ENCODE data around the gene HYAL3.
"Not testable (repeated sequence)": the region's sequence is repeated elsewhere in the genome, so short reads cannot be mapped to it uniquely, and the experiment has no call there.

HYAL3 gene

DNA sequence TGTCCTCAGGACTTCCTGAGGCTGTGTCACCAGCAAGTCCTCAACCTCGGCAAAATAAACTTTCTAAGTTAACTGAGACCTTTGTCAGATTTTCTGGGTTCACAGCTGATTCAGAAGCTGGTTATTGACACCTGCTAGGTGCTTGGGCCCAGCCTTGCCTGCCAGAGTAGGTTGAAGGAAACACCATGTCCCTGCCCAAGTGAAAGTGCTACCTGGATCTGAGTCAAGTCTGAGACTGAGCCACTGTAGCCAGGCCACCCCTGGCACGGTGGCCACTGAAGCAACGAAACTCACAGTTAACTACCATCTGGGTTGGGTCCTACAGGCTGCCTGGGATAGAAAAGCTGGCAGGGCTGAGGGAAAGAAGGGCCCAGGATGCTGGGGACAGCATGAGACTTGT, 15.1 kb upstream of the HYAL3 start:
- DNase-seq (ENCODE audit: low read depth in 2 of 2): no peak

DNA sequence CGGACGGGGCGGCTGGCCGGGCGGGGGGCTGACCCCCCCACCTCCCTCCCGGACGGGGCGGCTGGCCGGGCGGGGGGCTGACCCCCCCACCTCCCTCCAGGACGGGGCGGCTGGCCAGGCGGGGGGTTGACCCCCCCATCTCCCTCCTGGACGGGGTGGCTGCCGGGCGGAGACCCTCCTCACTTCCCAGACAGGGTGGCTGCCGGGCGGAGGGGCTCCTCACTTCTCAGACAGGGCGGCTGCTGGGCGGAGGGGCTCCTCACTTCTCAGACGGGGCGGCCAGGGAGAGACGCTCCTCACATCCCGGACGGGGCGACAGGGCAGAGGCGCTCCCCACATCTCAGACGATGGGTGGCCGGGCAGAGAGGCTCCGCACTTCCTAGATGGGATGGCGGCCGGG, 12.8 kb upstream of the HYAL3 start:
- not testable (repeated sequence) for DNase-seq (ENCODE audit: low read depth in 2 of 2)

DNA sequence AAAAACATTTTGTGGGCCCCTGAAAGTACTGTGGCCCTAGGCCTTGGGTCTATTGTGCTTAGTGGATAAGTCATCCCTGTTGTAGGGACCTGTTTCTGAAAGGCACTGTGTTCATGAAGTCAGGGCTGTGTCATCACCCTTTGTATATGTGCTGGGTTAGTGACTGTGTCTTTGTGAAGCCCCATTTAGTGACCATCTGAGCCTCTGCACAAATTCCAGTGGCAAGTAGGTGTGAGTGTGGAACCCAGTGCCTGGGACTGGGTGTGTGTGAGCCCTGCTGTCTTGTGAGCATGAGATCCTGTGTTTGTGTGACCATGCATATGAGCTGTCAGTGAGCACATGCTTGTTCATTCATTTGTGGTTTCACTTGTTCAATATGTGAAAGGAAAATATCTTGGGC, 5.4 kb upstream of the HYAL3 start:
- DNase-seq (ENCODE audit: low read depth in 2 of 2): no peak

DNA sequence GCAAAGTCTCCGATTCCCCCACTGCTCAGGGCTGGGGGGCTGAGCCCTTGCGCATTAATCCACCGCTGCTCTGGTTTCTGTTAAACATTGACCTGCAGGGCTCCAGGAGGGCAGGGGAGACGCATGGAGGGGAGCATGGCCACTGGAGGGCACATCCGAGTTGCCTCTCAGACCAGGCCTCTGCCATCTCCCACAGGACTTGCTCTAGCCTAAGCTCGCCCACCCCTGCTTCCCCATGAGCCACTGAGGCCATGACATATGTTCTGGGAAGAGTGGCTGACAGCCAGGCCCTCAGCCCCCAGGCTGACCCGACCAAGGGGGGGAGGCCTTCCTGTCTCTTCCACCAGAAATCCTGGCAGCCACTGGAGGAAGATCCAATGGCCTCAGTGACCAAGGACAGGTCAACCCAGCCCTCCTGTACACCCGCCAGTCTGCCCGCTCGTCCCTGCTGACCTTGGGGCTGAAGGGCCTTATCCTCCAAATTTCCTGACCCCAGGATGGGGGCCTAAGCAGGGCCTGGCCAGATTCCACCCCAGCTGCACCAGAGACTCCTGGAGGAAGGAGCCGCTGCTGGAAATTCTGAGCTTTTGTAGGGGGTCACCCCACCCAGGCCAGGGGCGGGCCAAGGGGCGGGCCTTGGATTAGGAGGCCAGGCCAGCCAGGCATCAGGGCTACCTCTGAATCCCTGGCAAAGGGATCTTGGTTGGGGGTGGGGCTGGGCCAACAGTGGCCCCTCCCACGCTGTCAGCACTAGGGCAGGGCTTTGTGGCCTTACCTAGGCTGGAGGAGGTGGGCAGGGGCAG, 4.0 kb upstream of the HYAL3 start, which contains the start of gene HYAL1:
TSS of gene HYAL1 (minus strand) at position 562 of the 803 bp plus-strand sequence. CDS start 618 bp downstream, outside the sequence.
- DNase-seq (ENCODE audit: low read depth in 2 of 2): no peak

DNA sequence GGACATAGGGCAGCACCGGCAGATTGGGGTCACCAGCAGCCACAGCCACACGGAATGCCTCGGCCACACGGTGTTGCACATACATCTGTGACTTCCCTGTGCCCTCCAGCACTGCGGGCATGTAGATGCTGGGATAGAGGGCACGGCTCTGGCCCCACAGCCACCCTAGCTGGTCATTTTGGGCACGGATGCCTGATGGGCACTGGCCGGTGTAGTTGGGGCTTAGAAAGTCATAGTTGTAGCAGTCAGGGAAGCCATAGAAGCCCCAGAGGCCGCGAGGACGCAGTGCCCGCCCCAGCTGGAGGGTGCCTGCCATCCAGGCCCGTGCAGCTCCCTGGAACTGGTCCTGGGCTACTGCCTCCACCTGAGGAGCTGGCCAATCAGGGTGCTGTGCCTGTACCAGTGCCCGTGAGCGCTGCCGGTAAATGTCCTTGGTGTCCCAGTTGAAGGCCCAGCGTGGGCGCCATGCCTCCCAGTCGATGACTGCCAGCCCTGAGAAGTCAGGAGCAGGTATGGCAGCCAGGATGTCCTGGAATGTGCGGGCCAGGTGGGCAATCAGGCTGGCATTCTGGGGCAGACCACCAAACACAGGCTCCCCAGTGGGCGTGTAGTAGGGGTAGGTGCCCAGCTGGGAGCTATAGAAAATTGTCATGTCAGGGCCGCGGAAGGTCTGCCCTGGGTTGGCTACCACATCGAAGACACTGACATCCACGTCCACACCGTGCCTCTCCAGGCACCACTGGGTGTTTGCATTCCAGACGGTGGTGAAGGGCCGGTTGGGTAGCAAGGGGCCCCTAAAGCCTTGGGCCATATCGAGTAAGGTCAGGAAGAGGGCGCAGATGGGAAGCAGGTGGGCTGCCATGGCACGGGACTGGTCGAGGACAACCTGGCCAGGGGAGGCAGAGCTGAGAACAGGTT, 3.1 kb upstream of the HYAL3 start:
- no peak for DNase-seq (ENCODE audit: low read depth in 2 of 2)

DNA sequence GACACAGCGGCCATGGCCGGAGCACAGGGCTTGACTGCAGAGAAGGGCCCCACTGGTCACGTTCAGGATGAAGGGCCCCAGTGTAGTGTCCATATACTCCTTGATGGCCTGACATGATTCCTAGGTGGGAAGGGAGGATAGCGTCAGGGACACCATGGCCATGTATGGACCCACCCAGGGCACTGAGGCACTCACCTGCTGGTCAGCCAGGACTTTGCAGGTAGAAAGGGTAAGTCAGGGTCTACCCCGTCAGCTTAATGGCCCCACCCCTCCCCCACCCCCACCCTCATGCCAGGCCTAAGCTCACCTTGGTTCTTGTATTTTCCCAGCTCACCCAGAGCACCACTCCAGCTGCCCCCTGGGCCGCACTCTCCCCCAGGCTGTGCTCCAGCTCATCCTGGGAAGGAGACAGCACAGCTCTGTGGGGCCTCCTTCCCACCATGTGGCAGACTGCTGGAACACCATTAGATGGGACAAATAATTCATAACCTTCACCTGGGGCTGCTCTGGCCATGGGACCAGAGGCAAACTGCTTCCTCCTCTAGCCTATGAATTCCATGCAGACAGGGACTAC, 1.6 kb upstream of the HYAL3 start:
- DNase-seq (ENCODE audit: low read depth in 2 of 2): no peak

DNA sequence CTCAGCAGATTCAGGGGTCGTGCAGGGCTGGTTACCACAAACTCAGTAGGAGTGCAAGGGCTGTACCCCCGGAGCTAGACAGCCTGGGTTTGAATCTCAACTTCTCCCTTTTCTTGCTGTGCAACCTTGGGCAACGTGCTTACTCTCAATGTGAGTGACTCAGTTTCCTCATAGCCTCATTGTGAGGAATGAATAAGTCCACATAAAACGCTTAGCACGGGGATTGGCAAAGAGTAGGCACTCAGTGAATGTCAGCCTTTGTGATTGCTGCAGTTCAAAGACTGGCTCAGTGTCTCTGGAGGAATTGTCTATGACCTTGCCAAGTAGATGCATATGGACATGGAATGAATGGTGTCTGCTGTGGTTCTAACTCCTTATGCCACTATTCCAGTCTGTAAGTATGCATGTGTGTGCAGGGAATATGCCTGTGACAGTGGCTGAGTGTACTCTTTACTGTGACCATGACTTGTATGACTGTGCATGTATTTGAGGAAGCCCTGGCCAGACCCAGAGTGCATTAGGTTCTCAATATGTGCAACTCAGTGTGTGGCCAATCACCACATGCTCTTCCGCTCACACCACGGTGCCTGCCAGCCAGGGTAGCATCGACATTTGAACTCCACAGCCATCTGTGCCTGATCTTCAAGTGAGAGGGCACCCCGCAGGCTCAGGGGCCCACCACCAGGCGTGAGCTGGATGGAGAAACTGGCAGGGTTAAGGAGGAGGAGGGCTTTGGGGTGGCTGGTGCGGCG, 900 bp upstream of the HYAL3 start:
- DNase-seq (ENCODE audit: low read depth in 2 of 2): no peak

DNA sequence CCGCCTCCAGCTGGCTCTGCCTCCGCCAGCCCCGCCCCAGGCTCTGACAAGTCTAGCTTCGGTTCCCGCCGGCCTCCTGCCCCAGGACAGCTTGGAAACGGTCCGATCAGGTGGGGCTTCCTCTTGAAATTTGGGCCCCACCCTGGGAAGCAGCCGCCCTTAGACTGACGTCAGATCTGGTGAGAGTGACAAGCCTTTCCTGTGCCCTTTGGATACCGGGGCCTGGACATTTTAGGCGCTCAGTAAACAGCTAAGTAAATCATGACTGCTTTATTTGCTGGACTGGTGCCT, 378 bp upstream of the HYAL3 start:
- DNase-seq (ENCODE audit: low read depth in 2 of 2): no peak

DNA sequence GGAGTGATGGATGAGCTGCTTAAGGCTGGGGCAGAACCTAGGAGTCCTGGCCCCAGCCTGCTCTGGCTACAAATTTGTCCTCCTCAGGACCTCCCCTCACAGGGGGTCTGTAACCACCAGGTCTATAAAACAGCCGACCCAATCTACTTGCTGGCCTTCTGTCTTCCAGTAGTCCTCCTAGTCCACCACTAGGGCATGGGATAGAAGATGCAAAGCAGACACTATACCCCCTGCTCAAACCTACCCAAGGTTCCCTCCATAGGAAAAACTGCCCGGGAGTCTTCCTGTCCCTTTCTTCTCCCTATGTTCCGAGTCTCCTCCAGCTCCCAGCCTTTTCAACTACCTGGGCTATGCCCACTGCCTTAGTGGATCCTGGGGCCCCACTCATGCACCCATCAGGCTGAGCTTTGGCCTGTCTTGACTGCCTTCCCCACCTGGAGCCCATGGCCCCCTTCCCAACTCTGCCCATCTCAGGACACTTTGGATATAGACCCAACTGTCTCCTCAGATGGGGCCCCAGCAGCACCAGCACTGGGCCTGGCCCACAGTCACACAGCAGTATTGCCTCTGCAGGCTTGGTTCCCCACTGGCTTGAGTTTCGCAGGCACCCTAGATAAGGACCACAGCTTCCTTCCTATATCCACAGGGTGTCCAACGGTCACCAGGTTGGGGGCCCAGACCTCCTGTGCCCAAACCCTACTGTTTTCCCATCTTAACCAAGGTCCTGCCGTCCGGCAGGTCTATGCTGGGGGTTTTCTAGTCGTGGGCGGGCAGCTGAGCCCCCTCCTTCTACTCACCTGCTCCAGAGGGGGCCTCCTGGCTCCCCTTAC, 1.1 kb downstream of the HYAL3 start:
- DNase-seq (ENCODE audit: low read depth in 2 of 2): no peak

DNA sequence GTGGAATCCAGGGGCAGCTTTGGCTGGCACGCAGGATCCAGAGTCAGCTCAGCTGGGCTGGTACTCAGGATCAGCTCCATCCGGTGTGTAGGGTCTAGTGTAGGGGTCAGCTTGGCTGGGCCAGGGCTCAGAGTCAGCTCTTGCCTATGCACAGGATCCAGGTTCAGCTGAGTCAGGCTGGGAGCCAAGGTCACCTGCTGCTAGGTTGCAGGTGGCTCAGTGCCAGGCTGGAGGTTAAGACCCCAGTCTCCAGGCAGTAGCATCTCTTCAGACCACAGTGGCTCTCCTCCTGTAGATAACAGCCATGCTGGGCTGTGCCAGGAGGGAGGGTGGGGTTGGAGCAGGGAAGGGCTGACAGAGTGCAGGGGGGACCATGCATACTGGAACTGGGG, 1.8 kb downstream of the HYAL3 start:
- no peak for DNase-seq (ENCODE audit: low read depth in 2 of 2)

DNA sequence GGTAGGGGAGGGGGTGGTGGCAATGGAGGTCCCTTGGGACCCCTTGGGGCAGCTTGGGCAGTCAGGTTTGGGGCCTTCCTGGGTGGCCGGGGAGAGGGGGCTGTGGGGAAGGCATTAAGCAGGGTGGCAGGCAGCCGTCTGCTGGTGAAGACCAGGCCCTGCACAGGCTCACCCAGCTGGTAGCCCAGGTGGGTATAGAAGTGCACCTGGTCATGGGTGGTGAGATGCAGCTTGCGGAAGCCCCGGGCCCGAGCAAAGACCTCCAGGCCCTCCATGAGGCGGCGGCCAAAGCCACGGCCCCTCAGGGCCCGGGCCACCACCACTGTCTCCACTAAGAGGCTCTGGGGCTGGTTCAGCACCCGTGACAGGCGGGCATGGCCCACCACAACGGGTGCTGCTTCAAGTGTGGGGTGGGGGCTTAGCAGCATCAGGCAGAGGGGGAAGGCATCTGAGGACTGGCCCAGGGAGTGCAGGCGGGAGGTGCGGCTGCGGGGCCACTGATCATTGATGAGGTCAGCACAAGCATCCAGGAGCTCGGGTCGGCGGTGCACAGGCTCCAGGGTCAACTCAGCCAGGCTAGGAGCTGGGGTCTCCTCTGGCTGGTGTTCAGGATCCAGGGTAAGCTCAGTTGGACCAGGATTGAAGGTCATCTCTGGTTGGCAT, 2.4 kb downstream of the HYAL3 start:
- no peak for DNase-seq (ENCODE audit: low read depth in 2 of 2)

DNA sequence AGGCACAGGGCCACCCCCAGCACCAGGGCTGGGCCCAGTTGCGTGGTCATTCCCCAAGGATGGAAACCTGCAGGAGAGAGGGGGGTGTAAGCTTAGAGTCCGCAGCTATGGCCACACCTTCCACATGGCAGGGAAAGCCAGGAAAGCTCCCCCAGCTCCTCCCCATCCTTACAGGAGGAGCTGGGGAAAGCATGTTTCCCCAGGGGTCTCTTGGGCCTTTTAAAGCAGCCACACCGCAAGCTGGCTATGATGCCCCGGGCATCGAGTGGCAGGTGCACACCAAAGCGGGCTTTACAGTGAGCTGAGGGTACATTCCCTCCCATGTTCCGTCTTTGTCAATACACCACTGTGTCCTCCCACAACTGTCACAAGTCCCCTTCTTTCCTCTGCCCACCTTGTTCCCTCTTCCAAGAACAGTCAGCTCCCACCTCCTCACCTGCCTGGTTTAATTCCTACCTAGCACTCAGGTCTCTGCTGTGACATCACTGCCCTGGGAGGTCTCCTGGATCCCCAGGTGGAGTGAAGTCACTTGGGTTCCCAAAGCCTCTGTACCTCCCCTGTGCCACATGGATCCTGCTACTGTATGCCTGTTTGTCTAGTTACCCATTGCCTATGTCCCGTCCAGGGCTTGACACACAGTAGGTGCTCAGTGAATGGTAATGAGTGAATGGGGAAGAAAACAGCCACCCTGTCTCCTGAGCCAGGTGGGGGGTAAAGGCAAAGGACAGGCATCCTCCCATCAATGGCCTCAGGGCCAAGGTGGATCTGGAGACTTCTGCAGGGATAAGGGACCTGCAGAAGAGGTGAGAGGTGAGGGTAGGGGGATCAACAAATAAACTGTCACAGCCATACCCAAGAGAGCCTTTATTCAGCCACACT, 3.4 kb downstream of the HYAL3 start:
- DNase-seq (ENCODE audit: low read depth in 2 of 2): no peak

DNA sequence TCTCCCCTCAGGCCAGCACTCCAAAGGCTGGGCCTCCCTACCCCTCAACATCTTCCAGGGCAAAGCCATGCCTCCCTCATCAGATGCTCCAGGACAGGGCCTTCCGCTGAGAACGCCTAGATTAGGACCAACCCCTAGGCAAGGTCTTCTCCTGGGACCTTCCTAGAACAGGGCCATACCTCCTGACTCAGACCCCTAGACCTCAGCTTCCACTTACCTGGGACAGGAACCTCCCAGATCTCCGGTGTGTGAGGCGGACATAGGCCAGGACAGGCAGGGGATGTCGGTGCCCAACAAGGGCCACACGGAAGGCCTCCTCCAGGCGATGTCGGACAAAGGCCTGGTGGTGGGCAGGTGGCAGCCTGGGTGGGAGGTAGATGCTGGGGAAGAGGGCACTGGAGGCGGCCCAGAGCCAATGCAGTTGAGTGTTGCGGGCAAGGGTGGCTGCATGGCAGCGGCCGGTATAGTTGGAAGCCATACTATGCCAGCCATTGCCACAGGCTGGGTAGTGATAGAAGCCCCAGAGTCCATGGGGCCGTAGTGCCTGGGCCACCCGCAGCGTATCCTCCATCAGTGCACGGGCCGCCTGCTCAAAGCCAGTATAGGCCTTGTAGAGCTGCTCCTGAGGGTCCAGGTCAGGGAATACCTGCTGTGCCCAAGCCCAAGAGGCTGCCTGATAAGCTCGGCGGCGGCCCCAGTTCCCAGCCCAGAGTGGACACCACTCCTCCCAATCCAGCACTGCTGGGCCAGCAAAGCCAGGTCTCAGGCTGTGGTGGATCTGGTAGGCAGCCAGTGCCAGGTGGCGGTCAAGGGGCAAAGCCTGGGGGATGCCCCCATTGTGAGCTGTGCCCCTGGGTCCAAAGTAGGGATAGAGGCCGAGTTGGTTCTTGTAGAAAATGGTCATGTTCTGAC, 4.5 kb downstream of the HYAL3 start:
- no peak for DNase-seq (ENCODE audit: low read depth in 2 of 2)

DNA sequence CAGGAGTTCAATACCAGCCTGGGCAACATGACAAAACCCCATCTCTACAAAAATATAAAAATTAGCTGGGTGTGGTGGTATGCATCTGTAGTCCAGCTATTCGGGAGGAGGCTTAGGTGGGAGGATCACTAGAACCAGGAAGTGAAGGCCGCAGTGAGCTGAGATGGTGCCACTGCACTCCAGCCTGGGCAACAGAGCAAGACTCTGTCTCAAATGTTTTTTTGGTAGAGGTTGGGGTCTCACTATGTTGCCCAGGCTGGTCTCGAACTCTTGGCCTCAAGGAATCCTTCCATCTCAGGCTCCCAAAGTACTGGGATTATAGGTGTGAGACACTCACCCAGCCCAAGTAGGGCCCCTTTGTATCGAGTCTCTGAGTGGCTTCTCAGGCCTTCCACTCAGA, 5.1 kb downstream of the HYAL3 start:
- DNase-seq (ENCODE audit: low read depth in 2 of 2): no peak

DNA sequence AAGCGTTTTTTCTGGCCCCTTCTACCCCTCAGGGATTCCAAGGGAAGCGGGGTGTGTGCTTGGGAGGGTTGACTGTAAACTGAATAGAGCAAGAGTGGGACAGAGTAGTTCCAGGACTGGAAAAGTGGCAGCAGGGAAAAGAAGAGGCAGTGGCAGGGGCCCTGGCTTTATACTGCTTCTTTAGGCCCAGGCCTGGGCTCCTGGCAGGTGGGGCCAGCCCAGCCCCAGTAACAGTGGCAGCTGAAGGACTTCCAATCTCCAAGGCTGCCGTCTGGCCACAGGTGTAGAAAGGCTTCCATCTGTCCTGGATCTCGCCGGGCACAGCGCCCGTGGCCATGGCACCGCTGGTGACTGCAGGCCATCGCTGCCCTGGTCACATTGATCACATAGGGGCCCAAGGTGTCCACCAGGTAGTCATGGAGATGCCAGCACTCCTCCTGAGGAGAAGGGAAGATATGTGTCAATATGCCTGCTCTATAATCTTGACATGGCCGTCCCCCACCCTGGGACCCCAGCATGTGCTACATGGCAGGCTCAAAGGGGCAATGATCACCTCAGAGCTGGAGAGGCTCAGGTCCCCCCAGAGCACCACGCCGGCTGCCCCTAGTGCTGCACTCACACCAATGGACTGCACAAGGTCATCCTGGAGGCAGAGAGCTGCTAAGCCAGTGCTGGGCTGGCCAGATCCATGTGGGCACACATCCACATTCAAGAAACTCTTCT, 6.0 kb downstream of the HYAL3 start:
- no peak for DNase-seq (ENCODE audit: low read depth in 2 of 2)

DNA sequence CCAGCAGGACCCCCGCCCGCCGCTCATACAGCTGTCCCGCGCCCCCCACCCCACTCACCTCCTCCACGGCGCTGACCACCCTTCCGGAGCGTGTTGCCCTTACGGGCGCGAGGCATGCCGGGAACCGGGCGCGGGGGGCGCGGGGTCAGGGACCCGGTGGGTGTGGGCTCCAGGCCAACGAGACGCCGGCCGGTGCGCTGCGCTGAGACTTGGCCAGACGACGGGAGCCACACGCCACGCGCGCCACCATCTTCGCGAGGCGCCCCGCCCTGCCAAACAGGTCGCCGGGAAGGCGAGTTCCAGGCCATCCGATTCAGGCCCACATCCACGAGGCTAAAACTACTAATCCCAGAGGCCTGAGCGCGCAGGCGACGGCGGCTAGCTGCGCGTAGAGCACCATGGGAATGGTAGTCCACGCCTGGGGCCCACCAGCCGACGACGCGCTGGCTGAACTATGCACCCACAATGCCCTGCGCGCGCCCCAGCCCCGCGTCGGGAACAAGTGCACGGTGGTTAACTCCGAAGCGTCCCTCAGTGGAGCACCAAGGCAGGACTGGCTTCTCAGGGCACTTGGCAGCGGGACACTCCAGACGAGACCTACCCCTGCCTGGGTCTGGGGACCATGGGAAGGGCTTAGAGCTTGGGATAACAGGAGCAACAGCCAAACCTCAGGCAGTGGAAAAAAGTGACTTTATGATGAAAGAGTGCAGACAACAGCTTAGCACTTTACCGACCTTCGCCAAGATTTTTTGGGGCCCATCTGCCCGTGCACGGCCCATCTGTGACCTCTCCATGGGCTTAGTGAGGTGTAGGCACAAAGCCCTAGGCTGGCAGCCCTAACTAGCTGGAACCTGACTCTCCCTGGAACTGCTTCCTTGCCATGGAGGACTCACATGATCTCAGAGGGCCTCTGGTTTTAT, 6.8 kb downstream of the HYAL3 start, which contains the start of gene IFRD2:
TSS of gene IFRD2 (minus strand) at position 271 of the 920 bp plus-strand sequence. CDS start at position 116, 155 bp downstream.
- DNase-seq (ENCODE audit: low read depth in 2 of 2): peak; percentile 77 to 85

All from stimulated activated CD4-positive, alpha-beta T cell treated with anti-CD3 and anti-CD28 coated beads, Interleukin-1b, Interleukin-23, amount 100 ng/mL, for 1 hour (primary cell).